CD4-positive, alpha-beta T cell treated with Interleukin-17A for 1 hour (primary cell): ENCODE measurements around the gene TPM1.

Experiments
- DNase-seq: peaks from one replicate; pipeline ENCODE4 v3.0.0-alpha.2; 2020

TPM1 gene

DNA sequence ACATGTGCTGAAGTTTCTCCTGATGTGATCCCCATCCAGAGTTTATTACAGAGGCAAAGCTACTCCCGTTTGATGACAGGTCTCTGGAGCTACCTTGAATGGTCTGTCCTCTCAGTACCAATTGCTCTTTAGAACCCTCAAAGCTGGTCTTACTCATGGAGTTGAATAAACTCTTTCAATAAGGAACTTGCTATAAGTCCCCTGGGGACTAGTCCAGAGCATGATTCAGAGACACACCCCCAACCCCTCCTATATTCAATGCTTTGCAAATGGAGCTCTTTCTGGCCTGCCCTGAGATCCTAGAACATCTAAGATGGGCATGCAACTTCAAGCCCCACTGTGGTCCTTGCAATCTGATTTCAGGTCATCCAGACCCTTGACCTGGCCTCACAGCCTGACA lies 23.9 kb upstream of the TPM1 start:
- no peak for DNase-seq

DNA sequence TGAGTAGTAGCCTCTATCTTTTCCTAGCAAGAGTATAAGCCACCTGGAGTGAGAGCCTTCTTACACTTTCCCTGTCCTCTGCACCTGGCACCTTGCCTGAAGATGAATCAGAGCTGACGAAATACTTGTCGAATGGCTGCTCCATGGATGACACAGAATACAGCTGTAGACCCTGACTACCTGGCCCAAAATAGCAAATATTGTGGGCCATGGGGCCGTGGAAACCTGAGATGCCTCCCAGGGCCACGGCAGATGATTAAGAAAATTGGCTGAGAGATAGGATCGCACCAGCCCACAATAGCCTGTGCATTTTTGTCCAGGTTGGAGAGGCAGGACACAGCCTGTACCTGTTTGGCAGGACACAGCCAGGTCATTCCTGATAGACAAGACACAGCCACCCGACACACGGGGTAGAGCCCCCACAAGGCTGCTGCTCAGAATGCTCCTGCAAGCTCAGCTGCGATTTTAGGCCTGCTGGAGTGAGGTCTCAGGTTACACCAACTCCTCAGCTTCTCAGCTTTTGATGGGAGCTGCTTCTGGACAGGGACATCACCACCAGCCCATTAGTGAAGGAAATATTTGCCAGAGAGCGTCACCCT lies 22.9 kb upstream of the TPM1 start:
- DNase-seq, result no peak

DNA sequence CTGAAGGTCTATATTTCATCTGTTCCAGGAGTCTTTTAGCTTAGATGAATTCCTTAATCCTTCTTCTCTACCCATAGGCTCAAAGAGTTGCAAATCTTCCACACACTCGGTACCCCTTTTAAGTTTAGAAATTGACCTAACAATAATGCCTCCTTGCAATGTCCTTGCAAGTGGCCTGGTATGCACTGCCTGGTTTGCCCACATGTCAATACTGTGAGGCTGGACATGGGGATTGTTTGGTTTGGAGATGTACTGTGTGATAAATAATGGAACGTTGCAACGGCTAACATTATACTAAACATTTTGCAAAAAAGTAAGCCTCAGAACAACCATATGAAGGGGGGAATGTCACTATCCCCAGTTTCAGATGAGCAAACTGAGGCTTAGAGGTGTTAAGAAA lies 22.4 kb upstream of the TPM1 start:
- DNase-seq, result no peak

DNA sequence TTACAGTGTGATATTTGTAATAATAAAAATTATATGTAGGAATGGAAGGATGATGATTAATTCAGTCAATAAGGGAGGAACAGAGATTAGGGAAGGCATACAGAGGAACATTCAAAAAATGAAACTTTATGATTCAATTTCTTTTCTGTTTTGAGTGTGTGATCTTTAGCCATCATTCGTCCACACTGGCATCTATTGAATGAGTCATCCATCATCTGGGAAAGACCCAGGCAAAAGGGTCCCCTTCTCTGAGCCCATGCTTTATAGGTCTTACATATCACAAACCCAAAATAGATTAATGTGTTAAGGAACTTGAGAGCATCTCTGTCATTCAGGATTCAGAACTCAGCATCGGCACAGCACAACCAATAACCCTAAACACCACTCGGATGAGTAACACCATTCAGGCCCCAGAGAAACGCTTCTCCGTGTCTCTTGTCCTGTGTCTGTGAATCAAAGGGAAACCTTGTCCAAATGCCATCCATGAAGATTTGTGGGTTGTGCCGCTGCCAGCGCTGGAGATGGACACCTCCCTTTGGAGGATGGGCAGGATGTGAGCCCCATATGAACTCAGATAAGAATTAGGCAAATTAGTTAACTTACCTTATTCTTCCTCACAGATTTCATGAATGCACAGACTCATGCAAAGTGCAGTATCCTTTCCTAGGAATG lies 21.7 kb upstream of the TPM1 start:
- DNase-seq, result no peak

DNA sequence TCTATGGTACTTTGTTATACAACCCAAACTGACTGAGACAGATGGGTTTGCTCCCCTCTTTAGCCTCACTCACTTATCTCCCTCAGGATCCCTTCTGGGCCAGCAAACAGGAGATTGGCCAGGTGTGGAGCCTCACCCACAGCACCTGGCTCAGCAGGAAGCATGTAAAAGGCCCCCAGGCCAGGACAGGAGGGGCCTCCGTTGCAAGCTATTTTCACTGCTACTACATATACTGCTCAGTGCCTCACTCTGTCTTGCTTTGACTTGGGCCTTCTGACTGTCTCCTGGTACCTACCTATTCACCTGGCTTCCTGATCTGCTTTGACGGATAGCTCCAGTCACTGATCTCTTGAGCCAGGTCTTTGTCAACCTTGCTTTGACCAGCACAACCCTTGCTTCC lies 20.4 kb upstream of the TPM1 start:
- DNase-seq, result no peak

DNA sequence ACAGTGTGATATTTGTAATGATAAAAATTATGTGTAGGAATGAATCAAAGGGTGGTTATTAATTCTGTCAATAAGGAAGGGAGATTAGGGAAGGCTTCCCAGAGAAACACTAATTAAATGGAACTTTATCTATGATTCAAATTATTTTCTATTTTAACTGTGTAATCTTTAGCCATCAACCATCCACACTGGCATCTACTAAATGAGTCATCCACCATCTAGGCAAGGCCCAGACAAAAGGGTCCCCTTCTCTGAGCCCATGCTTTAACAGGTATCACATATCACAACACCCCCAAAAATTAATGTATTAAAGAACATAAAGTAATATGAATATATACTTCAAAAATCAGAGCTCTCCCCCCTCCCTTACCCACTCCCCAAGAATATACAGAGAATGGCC lies 19.9 kb upstream of the TPM1 start:
- DNase-seq, result no peak

DNA sequence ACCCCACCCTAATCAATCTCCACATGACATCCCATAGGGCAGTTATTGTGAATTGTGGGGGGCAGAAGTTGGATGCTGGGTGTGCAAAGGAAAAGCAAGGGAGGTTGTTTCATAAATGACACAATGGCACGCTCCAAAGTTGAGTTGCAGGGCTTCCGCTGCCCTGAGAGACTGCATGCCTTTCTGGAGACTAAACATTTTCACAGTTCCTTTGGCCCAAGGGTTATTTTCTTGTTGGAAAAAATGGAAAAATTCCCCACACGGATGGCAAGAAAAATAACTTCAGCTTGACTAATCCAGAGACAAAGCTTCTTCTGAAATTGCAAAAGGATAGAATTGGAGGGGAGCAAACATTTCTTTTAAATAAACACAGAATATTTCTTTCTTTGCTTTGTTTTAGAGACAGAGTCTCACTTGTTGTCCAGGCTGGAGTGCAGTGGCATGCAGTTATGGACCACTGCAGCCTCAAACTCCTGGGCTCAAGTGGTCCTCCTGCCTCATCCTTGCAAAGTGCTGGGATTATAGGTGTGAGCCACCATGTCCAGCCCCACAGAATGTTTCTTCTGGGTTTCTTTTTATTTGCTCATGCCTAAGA lies 19.1 kb upstream of the TPM1 start:
- no peak for DNase-seq

DNA sequence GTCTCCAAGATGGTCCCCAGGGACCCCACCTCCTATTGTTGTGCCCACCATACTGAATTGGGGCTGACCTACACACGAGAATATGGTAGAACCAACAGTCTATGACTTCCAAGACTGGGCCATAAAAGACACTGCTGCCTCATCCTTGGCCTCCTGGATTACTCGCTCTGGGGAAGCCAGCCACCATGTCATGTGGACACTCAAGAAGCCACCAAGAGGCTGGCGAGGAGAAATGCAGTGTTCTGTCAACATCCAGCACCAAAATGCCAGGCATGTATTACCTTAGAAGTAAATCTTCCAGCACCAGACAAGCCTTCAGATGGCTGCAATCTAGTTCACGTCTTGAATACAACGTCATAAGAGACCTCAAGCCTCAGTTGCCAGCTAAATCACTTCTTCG lies 17.1 kb upstream of the TPM1 start:
- DNase-seq, result no peak

DNA sequence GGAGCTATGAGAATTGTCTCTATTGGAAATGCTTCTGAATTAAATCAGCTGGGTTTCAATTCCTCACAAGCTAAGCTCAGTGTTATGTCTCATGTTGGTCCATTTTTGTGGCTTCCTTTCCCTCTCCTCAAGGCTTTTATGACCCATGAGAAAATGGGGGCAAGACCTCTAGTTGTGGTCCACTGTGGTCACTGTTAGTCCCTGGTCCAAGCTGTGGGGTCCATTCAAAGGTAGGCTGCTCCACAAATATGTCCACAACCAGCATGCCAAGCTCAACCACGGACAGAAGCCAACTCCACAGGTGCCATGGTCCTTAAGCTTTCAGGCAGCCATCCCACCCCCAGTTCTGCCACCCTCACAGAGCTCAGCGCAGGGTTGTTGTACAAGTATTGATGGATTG lies 14.9 kb upstream of the TPM1 start:
- DNase-seq, result no peak

DNA sequence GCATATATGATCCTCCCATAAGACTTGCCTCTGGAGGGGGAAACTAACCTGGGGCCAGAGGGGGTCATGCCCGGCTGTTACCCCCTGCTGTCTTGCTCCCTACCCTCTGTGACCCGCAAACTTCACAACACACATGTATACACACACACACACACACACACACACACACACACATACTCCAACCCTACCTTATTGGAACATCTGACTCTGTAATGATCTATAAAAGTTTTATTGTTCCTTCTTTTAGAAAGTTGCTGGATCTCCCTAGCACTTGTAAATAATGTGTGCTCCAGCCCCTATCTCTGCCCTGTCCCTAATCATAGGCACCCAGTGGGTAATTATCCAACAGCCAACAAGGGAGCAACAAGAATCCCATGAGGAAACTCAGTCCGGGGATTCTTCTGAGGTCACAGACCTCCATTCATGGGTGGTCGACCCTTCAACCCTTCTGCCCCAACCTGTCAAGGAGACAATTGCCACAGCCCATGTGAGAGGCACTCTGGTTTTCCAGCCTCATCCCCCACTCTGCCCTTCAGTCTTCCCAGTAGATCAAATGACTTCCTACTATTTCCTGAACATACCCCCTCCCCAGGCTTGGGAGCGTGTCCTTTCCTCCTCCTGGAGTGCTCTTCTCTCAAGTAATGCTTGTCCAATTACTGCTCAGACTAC lies 14.0 kb upstream of the TPM1 start:
- DNase-seq, result no peak

DNA sequence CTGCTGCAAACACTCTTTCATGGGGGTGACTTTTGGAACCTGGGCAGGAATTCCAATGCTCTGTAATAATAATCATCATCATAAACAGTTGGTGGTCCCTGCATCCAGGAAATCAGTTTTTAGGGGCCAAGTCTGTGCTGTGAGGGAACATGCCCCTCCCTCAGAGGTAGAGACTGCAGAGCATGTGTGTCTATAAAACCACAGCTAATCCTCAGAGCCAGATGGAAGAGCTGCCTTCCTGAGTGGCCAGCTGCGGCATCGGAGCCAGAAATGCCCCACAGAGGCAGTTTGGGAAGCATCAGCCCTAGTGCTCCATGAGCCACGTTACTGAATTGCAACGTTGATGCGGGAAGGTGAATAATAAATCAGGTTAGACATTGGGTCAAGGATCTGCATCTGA lies 12.9 kb upstream of the TPM1 start:
- no peak for DNase-seq

DNA sequence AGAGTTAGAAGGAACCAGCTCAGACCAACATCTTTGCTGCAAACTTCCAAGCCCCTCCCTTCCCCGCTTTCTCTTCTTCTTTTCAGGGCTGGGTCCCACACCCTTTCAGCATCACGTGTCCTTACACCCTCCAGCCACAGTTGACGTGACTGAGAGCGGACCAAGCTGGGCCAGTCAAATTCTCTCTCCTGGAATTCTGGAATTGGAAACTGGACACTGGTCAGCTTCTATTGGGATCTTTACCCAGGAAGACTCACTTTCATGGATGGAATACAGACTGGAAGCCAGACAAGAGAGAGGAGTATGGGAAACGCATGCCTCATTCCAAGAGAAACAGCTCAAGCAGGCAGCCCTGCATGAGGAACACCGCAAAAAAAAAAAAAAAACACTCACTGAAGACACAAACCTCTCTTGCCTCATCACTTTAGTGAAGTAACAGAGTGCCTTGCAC lies 12.4 kb upstream of the TPM1 start:
- DNase-seq, result no peak

DNA sequence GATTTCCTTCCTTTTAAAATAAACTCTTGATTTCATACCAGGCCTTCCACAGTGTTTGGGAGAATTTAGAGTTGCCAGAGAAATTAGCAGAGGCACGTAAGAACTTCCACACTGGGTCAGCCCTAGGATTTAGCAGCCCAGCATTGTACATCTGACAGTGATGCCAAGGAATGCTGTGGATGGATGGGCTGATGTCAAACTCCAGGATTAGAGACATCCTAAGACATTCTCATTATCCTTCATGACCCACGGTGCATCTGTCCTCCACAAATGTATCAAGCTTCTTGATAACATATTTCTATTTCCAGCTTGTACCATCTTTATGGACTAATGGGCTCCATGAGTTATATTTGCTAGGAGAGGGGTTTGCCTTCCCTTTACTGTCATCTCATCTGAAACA lies 8.0 kb upstream of the TPM1 start:
- no peak for DNase-seq

DNA sequence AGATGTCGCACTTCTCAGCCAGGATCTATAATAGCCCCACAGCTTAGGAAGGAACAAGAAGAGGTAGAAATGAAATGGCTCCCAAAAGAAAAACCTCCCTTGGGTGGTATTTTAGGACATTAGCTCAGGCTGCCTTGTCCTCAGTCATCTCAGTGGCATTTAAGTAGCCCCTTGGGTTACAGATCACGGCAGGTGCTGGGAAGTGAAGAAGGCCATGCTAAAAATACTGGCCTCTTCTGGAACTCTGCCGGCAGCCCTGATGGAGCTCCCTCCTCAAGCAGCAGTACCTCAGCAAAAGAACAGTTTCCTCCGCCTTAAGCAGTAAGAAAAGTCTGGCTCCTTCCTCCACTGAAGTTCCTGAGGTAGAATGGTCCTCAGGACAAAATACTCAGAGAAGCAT lies 7.3 kb upstream of the TPM1 start:
- no peak for DNase-seq

DNA sequence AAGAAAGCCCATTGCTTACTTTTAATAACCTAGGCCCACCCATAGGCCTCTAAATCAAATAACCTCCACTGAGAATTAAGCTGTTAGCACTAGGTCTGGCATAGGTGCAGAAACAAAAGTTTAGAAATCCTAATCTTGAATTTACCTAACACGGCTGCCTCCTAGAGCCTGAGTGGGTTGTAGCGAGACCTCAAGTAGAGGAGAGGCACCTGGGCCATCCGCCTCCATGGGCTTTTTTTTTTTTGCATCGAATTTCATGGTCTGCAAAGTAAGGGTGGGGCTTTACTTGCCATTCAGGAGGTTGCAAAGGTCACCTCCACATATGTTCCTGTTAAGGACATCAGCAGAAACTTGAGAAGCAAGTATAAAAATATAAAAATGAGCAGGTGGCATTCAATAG lies 6.6 kb upstream of the TPM1 start:
- no peak for DNase-seq

DNA sequence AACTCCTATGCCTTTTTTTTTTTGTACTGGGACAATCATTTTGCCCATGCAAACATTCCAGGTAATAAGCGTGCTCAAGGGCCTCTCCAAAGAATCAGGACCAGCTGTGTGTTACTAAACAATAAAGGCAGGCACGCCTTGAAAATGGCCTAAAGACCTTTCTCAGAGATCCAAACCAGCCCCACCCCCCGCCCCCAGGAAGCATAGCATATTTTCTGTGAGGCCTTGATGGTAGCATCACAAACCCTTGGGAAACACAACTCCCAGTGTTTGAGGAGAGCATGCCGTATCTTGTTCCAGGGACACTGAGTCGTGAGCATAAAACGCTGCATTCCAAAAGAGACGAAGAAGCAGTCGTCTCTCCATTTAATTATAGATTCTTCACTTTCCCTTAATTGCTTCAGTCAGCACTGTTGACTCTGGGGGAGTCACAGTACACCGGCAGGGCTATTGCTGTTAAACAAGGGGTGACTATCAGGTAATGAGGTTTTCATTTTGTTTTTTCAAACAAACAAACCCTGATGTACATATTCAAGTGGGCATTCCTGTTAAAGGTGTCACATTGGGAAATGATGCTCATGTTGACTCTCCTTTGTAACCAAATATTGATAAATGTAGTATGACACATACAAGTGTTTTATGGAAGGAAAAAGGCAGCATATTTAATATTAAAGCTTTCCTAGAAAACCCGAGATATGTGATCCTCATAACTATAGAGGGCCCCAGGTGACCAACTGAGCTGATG lies 4.4 kb upstream of the TPM1 start:
- DNase-seq, result no peak

DNA sequence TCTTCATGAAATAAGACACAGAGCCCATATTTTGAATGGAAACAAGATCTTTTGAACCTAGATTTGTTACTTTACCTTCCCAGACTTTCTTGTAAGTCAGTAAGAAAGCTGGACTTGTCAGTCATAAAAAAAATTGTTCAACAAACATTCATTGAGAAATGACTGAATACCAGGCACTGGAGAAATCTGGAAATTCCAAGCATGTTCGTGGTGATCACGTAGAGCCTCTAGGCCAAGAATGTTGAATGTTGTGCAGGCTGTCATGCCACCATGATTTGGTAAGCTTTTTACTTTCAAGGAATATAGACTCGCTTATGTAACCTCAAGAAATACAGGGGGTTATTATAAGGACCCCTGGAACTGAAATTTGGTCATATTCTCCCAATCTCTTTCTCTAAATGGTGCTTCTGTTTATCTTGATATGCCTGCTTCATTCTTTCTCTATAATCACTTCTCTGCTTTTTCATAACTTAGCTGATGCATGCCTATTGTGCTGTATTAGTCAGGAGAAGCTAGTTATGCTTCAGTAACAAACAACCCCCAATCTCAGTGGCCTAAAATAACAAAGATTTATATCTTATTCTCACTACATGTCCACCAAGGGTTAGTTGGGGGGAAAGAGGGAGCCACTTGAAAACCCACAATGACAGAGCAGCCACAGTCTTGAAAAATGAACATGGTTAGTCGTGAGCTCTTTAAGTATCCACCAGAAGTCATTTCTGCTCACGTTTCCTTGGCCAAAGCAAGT lies 3.4 kb upstream of the TPM1 start:
- no peak for DNase-seq

DNA sequence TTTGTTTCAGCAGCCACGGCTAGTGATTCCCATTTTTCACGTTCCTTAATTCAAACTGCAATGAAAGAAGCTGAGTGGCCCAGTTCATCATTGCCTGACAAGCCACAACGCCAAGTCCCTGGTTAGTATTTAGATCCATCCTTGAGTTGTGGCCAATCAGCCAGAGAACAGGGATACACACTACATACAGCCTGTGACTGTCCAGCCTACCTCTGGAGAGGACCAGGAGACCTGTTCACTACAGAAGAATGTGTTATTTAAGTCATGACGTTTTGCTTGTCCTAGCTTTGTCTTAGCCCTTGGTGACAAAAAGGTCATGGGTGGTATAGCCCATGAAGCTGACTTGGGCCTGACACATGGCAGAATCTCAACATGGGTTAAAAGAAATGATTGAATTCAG lies 2.7 kb upstream of the TPM1 start:
- DNase-seq, result no peak

DNA sequence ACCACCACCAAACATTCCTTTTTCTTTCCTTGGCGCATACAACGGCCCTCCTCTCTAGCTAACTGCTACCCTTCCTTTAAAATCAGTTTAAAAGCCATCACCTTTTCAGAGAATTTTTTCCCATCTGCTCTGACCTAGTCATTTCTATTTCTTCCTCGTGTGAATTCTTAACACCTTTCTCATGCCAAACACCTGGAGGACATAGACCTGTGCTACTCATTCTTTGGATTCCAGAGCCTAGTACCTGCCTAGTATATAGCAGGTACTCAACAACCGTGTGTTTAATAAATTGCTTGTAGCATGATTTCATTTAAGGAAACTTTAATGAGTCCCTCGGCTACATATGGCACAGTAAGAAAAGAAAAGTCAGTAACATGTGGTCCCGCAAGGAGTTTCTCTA lies 2.0 kb upstream of the TPM1 start:
- no peak for DNase-seq

DNA sequence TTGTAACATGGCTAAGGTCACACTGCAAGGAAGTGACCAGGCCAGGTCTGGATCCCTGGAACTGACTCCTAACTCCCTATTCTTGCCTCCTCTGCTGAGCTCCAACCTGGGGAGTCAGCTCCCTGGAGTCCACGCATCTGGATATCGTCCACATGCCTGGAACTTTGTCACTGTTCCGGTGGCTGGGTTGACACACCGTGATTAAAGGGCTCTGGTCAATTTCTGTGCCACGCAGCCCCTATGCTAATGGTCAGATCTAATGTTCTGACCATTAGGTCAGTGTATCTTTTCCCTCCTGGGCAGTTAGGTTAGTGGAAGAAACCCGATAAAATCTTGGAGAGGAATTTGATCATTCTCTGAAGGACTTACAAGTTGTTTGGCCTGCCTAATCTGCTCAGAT lies 1.6 kb upstream of the TPM1 start:
- DNase-seq, result no peak

DNA sequence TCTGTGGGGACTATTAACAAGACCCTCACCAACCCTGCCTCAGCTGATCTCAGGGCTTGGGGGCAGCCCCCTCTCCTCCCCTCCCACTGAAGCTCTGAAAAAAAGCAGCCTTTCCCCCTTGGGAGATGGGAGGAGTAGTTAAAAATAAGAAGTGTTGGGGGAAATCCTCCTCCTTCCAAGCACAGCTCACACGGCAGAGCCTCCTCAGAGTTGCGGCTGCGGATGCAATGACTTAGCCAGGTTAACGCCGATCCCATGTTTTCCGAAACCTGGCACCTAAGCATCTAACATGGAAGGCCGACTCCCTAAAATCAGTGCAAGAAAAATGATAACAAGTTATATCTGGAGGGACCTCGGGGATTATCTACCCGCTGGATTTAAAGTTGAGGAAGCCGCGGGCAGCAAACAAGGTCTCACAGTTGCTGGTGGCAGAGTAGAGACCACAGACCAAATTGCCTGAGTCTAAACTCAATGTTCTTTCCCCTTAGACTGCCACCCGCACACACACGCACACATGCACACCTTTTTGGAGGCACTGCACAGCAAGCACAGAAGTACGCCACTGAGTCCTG lies 1.1 kb upstream of the TPM1 start:
- no peak for DNase-seq

DNA sequence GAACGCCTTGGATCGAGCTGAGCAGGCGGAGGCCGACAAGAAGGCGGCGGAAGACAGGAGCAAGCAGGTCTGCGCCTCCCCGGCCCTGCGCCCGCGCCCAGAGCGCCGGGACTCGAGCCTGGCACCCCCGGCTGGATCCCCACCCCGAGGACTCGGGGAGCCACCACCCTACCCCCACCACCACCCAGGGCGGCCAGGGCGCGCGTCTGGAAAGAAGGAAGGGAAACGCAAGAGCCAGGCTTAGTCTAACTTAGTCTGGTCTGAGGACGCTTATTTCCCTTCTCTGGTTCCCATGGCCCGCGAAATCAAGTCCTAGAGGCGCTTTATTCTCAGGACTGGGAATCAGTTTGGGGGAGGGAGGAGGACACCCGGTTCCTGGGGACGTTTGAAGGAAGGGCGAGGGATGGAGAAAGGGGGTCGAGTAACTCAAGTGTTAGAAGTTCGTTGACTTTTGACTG lies 359 bp downstream of the TPM1 start:
- DNase-seq, result no peak
